ENCODE measurements around the gene CIDEC.

- TF ChIP-seq CTCF (conservative IDR thresholded peaks at IDR 0.05) (no peak), ZFX (IDR thresholded peaks at IDR 0.05) (no peak)
These were observed 11.1 kb upstream of the CIDEC start for GRCh38 chr3:9891072-9891622.

Data from C4-2B (cell line).